Astrocyte of the cerebellum (primary cell): ENCODE data around the gene BTRC.

Source experiments
- DNase-seq: peaks from one replicate; pipeline ENCODE4 v3.0.0-alpha.2; 2011; ENCODE audit warnings: low read depth
- H3K4me3 ChIP-seq: 2 replicates; pipeline ENCODE4 v1.5.1; 2011; ENCODE audit warnings: mild to moderate bottlenecking, low read depth, low read length, moderate library complexity
- CTCF ChIP-seq: IDR thresholded peaks from 2 replicates; pipeline ENCODE4 v1.5.1; 2012; ENCODE audit warnings: low read length, low read depth, moderate library complexity, mild to moderate bottlenecking; ENCODE audit errors: missing control alignments
- in situ Hi-C: cut with HindIII; loops from 2 replicates; pipeline ENCODE4 v1.10.0; 2017; ENCODE audit warnings: low sequenced_read_pairs

BTRC gene

GRCh38 chr10:101576211-101576863 is 222.4 kb downstream of the BTRC start:
- DNase-seq, result no peak
- in situ Hi-C loops, result no loop called here
- H3K4me3 ChIP-seq, result no peak overlapping the region
- TF ChIP-seq CTCF, result no peak

GRCh38 chr10:101577121-101577871 is 223.3 kb downstream of the BTRC start:
- in situ Hi-C loops, result no loop called here
- no peak for TF ChIP-seq CTCF
- DNase-seq, result no peak
- H3K4me3 ChIP-seq, result no peak overlapping the region

GRCh38 chr10:101578192-101578591 is 224.2 kb downstream of the BTRC start:
- in situ Hi-C loops, result no loop called here
- no peak for TF ChIP-seq CTCF
- no peak overlapping the region for H3K4me3 ChIP-seq
- no peak for DNase-seq

- H3K4me3 ChIP-seq, result no peak overlapping the region
- in situ Hi-C loops, result no loop called here
- no peak for TF ChIP-seq CTCF
- DNase-seq, result no peak
Measured at GRCh38 chr10:101578803-101579515, 225.0 kb downstream of the BTRC start.

- in situ Hi-C loops, result no loop called here
- no peak for DNase-seq
- TF ChIP-seq CTCF, result no peak
- H3K4me3 ChIP-seq, result no peak overlapping the region
Measured at GRCh38 chr10:101579516-101579870, 225.5 kb downstream of the BTRC start.

GRCh38 chr10:101580486-101581399 is 226.8 kb downstream of the BTRC start:
- in situ Hi-C loops, result no loop called here
- no peak for TF ChIP-seq CTCF
- DNase-seq, result no peak
- H3K4me3 ChIP-seq, result no peak overlapping the region
